ENCODE data around the gene ALDH1A1. TPM values are rescaled to one million over a fixed set of nuclear protein-coding genes. Genes with fewer than 3 reads are reported as not detected.

Gene ALDH1A1
- total RNA-seq, 1 experiment from 2014 or later = not detected

DNA sequence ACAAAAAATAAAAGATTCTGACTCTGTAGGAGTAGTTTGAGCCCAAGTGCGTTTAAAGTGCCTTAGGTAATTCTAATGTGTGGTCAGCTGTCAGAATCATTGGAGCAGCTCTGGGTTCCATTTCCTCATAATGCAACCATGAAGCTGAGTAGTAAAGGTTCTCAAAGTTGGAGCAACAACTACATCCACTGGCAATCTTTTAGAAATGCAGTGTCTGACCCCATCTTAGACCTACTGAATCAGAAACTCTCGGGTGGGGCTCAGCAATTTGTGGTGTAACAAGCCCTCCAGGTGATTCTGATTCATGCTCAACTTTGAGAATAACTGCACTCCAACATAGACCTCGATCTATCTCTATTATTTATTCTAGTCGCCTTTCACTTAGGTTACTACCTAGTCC is 7.6 kb upstream of the ALDH1A1 start:
- Histone ChIP-seq H3K27me3 (replicated peaks) (0 out of 2 replicates have a peak, but pooled peaks cover 4% of the 10 kb centered on the region), H3K9me3 (replicated peaks) (no peaks in the 10 kb centered on the region), H3K4me3 (no peak overlapping the region), H3K4me1 (replicated peaks) (no peaks in the 10 kb centered on the region), H3K36me3 (no peaks in the 10 kb centered on the region), H3K27ac (no peak overlapping the region)
- no peak for DNase-seq (ENCODE audit: low read depth in 1 of 2, low spot score in 2 of 2)

- Histone ChIP-seq H3K4me3 (no peak overlapping the region), H3K4me1 (replicated peaks) (no peaks in the 10 kb centered on the region), H3K27me3 (replicated peaks) (0 out of 2 replicates have a peak, but pooled peaks cover 4% of the 10 kb centered on the region), H3K9me3 (replicated peaks) (no peaks in the 10 kb centered on the region), H3K27ac (no peak overlapping the region), H3K36me3 (no peaks in the 10 kb centered on the region)
- no peak for DNase-seq (ENCODE audit: low read depth in 1 of 2, low spot score in 2 of 2)
Observed at GRCh38 chr9:72958485-72959281, 5.8 kb upstream of the ALDH1A1 start.

- H3K4me1 ChIP-seq (replicated peaks) = no peaks in the 10 kb centered on the region
- no peak overlapping the region for H3K27ac ChIP-seq
- no peak for DNase-seq (ENCODE audit: low read depth in 1 of 2, low spot score in 2 of 2)
- H3K4me3 ChIP-seq = no peak overlapping the region
- H3K27me3 ChIP-seq (replicated peaks) = peaks cover 4% of the 10 kb centered on the region; the same call in 1 of the 2 replicates
- no peaks in the 10 kb centered on the region for H3K9me3 ChIP-seq (replicated peaks)
- no peaks in the 10 kb centered on the region for H3K36me3 ChIP-seq
Observed at GRCh38 chr9:72955571-72955970, 2.7 kb upstream of the ALDH1A1 start.

DNA sequence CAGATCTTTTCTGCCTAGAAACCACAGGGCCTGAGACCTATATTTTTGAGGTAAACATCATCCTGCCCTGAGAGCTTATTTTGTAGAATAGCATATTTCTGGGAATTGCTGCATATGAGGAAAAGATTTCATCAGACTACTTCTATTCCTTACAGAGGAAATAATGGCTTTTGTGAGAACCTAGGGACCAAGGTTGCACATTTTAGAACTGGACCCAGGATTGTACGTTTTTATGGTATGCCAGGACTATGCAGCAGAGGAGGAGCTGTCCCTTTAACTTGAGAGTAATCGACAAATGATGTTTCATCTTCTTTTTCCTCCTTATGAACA is 2.2 kb upstream of the ALDH1A1 start:
- no peaks in the 10 kb centered on the region for H3K4me1 ChIP-seq (replicated peaks)
- no peaks in the 10 kb centered on the region for H3K36me3 ChIP-seq
- no peak overlapping the region for H3K27ac ChIP-seq
- no peak overlapping the region for H3K4me3 ChIP-seq
- no peaks in the 10 kb centered on the region for H3K9me3 ChIP-seq (replicated peaks)
- DNase-seq (ENCODE audit: low read depth in 1 of 2, low spot score in 2 of 2) = no peak
- H3K27me3 ChIP-seq (replicated peaks) = peaks cover 5% of the 10 kb centered on the region; the same call in 1 of the 2 replicates

DNA sequence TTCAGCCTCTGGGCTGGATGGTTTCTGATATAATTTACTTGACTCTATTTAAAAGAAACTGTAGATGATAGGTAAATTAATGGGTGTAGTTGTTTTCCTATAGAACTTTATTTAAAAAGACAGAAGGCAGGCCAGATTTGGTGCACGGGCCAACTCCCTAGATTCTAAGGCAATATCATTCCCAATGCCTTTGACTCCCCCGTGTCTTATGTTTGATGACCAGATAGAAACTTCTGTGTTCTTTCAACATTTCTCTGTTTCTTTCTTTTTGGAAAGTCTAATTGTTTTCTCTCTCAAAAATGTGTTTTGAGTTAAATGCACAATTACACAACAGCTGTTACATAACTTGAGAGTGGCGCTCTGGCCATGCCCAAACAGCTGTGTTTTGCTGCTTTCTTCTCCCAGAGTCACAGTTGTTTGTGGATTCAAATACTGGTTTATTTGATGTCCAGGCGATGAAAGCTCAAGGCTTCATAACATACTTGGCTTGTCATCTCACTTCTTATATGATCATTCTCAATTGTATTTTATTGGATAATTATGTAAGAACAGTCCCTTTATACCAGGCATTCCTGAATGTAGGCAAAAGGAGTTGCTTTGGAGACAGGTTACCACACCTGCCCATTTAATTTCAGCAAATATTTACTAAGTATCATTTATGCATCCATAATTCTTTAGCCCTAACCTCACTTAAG is 1.7 kb upstream of the ALDH1A1 start:
- no peak overlapping the region for H3K27ac ChIP-seq
- no peaks in the 10 kb centered on the region for H3K4me1 ChIP-seq (replicated peaks)
- H3K27me3 ChIP-seq (replicated peaks) = peaks cover 8% of the 10 kb centered on the region; the same call in 1 of the 2 replicates
- no peak for DNase-seq (ENCODE audit: low read depth in 1 of 2, low spot score in 2 of 2)
- H3K4me3 ChIP-seq = no peak overlapping the region
- H3K9me3 ChIP-seq (replicated peaks) = no peaks in the 10 kb centered on the region
- no peaks in the 10 kb centered on the region for H3K36me3 ChIP-seq

DNA sequence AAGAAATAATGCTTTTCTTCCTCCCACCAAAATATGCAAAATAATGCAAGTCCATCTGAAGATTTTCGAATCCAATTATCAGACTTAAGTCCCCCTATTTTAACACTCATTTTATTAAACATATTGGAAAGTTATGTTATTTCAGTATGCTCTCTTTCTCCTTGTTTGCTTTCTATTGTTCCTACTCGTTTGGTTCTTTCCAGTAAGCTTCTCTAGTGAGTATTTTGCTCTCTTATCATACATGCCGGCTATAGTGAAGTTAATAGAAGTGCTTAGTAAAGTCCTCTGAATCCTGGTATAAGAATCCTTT is 517 bp downstream of the ALDH1A1 start:
- Histone ChIP-seq H3K9me3 (replicated peaks) (no peaks in the 10 kb centered on the region), H3K4me3 (no peak overlapping the region), H3K27me3 (replicated peaks) (peaks cover 8% of the 10 kb centered on the region; the same call in 1 of the 2 replicates), H3K27ac (no peak overlapping the region), H3K4me1 (replicated peaks) (no peaks in the 10 kb centered on the region), H3K36me3 (no peaks in the 10 kb centered on the region)
- DNase-seq (ENCODE audit: low read depth in 1 of 2, low spot score in 2 of 2) = no peak

DNA sequence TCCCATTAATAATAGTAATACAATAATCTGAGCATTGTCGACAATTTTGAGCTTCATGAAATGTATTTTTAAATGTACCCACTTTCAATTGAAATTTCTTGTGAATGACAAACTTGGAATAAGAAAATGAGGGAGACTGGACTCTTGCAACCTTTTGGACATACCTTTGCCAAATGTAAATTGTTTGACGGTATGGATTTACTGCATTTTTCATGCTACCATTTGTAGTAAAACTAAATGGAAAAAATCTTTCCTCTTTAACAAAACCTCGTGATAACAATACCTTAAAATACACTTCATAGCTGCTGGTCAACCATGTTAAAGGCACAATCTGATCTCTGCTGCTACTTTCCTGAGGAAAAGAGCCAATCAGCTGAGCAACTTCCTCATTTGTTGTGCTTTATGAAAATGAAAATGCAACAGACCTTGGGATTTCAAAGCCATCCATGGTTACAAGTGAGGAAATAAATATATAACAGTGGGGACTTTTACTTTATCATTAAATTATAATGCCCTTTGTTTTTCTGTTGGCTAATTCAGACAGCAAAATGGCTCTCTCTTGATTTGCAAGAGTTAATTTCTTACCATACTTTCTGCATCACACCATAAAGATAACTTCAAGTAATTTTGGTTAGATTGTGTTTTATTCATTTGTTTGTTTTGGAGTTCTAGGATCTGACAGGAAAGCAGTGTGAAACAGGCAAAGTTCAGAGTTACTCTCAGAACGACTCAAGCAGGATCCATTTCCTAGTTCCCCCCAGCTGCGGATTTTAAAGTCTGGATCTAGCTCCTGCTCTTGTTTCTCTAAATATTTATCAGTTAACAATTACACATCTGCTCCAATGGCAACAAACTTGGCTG is 1.1 kb downstream of the ALDH1A1 start:
- DNase-seq (ENCODE audit: low read depth in 1 of 2, low spot score in 2 of 2) = no peak
- Histone ChIP-seq H3K4me1 (replicated peaks) (no peaks in the 10 kb centered on the region), H3K27me3 (replicated peaks) (peaks cover 6% of the 10 kb centered on the region; the same call in 1 of the 2 replicates), H3K27ac (no peak overlapping the region), H3K4me3 (no peak overlapping the region), H3K36me3 (no peaks in the 10 kb centered on the region), H3K9me3 (replicated peaks) (no peaks in the 10 kb centered on the region)

DNA sequence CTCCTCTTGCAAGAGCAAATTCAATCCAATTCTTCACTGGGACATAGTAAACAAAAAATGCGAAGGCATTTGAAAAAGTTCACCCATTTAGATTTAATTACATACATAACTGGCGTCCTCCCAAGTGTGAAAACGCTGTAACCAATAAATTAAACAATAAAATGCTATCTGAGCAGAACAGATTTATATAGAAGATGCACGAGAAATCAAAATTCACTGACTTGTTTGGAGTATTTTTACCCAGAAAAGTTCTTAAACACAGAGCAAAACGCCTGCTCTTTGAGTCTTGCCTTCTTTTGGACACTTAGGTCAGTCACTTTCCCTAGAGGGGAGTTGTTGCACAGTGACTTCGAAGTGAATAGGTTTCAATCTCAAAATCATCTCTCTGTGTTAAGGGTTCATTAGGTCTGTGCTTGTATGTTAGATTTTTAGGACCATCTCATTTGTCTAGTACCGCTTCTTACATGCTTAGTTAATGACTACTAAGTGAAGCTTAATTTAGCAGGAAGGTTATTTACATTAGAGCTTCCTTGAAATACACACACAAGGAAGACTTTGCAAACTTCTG is 1.9 kb downstream of the ALDH1A1 start:
- Histone ChIP-seq H3K27ac (no peak overlapping the region), H3K4me3 (no peak overlapping the region), H3K36me3 (no peaks in the 10 kb centered on the region), H3K9me3 (replicated peaks) (no peaks in the 10 kb centered on the region), H3K27me3 (replicated peaks) (peaks cover 4% of the 10 kb centered on the region; the same call in 1 of the 2 replicates), H3K4me1 (replicated peaks) (no peaks in the 10 kb centered on the region)
- DNase-seq (ENCODE audit: low read depth in 1 of 2, low spot score in 2 of 2) = no peak

GRCh38 chr9:72949918-72950325 is 2.9 kb downstream of the ALDH1A1 start:
- Histone ChIP-seq H3K9me3 (replicated peaks) (no peaks in the 10 kb centered on the region), H3K27ac (no peak overlapping the region), H3K4me3 (no peak overlapping the region), H3K4me1 (replicated peaks) (no peaks in the 10 kb centered on the region), H3K27me3 (replicated peaks) (peaks cover 4% of the 10 kb centered on the region; the same call in 1 of the 2 replicates), H3K36me3 (no peaks in the 10 kb centered on the region)
- no peak for DNase-seq (ENCODE audit: low read depth in 1 of 2, low spot score in 2 of 2)

- Histone ChIP-seq H3K27ac (no peak overlapping the region), H3K4me3 (no peak overlapping the region)
Observed at GRCh38 chr9:72949244-72949582, 3.6 kb downstream of the ALDH1A1 start.

DNA sequence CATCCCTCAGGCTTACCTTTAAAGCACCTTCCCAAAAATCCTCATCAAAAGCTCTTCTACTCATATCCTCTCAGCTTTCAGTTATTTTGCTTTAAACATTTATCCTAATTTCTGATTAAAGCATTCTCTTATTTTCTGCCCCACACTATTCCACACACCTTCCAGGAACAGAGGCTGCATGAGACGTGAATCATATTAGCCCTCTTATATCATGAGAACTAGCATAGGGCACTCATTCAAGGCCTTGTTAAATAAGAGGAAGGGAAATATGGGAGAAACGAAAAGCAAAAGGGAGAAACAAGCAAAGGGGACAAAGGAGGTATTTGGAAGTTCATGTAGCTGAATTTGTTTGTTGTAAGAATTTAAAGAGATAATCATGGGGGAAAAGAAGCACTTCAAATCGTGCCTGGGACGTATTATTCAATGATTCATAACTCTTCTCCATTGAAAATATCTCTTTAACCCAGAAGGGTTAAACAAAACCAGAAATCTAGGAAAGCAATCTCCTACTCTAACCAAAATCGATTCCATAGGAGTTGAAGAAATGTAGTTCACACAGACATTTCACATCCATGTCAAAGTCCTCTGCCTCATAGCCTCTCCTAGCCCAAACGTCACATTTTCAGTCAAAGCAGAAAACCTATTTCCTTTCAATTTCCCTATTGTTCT is 4.1 kb downstream of the ALDH1A1 start:
- Histone ChIP-seq H3K27ac (no peak overlapping the region), H3K4me1 (replicated peaks) (no peaks in the 10 kb centered on the region), H3K27me3 (replicated peaks) (peaks cover 4% of the 10 kb centered on the region; the same call in 1 of the 2 replicates), H3K36me3 (no peaks in the 10 kb centered on the region), H3K9me3 (replicated peaks) (no peaks in the 10 kb centered on the region), H3K4me3 (no peak overlapping the region)
- no peak for DNase-seq (ENCODE audit: low read depth in 1 of 2, low spot score in 2 of 2)

More at GRCh38 chr9:72949244-72949582, 3.6 kb downstream of the ALDH1A1 start:
- Histone ChIP-seq H3K4me1 (replicated peaks) (no peaks in the 10 kb centered on the region), H3K9me3 (replicated peaks) (no peaks in the 10 kb centered on the region), H3K36me3 (no peaks in the 10 kb centered on the region), H3K27me3 (replicated peaks) (peaks cover 4% of the 10 kb centered on the region; the same call in 1 of the 2 replicates)
- no peak for DNase-seq (ENCODE audit: low read depth in 1 of 2, low spot score in 2 of 2)

GRCh38 chr9:72947984-72948465 is 4.8 kb downstream of the ALDH1A1 start:
- no peaks in the 10 kb centered on the region for H3K36me3 ChIP-seq
- no peaks in the 10 kb centered on the region for H3K9me3 ChIP-seq (replicated peaks)
- no peaks in the 10 kb centered on the region for H3K4me1 ChIP-seq (replicated peaks)
- H3K27ac ChIP-seq = no peak overlapping the region
- peaks cover 4% of the 10 kb centered on the region for H3K27me3 ChIP-seq (replicated peaks)
- no peak overlapping the region for H3K4me3 ChIP-seq
- no peak for DNase-seq (ENCODE audit: low read depth in 1 of 2, low spot score in 2 of 2)

GRCh38 chr9:72946821-72947220 is 6.0 kb downstream of the ALDH1A1 start:
- Histone ChIP-seq H3K4me1 (replicated peaks) (no peaks in the 10 kb centered on the region), H3K36me3 (no peaks in the 10 kb centered on the region), H3K4me3 (no peak overlapping the region), H3K27ac (no peak overlapping the region), H3K27me3 (replicated peaks) (peaks cover 4% of the 10 kb centered on the region; the same call in 1 of the 2 replicates), H3K9me3 (replicated peaks) (no peaks in the 10 kb centered on the region)
- no peak for DNase-seq (ENCODE audit: low read depth in 1 of 2, low spot score in 2 of 2)

Data from SJSA1 (cell line).